GM12874 (cell line): ENCODE results near the gene ZBED4.
A peak's percentile ranks its signal among the peaks of the same experiment; 100 is the strongest.

ENCODE experiments used
- TF ChIP-seq, protein P1 (sequence below): IDR thresholded peaks from 2 replicates; pipeline ENCODE4 v1.5.1; 2011; ENCODE audit warnings: low read depth, mild to moderate bottlenecking, control low read depth, low read length, moderate library complexity; ENCODE audit not compliant: insufficient read depth

The ZBED4 gene

DNA sequence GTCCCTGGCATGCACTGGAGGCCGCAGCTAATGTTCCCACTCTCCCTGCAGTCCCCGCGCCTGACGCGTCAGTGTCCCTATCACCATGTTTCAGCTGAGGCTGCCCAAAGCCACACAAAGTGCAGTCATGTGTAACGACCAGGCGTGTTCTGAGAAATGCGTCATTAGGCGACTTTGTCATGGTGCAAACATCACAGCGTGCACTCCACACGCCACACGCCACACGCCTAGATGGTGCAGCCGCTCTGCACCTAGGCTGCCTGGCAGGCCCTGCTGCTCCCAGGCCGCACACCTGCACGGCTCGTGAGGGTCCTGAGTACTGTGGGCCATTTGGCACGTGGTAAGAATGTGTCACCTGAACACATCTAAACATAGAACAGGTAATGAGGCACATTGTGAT is 67.2 kb downstream of the ZBED4 start:
- TF ChIP-seq, protein P1, sequence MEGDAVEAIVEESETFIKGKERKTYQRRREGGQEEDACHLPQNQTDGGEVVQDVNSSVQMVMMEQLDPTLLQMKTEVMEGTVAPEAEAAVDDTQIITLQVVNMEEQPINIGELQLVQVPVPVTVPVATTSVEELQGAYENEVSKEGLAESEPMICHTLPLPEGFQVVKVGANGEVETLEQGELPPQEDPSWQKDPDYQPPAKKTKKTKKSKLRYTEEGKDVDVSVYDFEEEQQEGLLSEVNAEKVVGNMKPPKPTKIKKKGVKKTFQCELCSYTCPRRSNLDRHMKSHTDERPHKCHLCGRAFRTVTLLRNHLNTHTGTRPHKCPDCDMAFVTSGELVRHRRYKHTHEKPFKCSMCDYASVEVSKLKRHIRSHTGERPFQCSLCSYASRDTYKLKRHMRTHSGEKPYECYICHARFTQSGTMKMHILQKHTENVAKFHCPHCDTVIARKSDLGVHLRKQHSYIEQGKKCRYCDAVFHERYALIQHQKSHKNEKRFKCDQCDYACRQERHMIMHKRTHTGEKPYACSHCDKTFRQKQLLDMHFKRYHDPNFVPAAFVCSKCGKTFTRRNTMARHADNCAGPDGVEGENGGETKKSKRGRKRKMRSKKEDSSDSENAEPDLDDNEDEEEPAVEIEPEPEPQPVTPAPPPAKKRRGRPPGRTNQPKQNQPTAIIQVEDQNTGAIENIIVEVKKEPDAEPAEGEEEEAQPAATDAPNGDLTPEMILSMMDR: no peak

DNA sequence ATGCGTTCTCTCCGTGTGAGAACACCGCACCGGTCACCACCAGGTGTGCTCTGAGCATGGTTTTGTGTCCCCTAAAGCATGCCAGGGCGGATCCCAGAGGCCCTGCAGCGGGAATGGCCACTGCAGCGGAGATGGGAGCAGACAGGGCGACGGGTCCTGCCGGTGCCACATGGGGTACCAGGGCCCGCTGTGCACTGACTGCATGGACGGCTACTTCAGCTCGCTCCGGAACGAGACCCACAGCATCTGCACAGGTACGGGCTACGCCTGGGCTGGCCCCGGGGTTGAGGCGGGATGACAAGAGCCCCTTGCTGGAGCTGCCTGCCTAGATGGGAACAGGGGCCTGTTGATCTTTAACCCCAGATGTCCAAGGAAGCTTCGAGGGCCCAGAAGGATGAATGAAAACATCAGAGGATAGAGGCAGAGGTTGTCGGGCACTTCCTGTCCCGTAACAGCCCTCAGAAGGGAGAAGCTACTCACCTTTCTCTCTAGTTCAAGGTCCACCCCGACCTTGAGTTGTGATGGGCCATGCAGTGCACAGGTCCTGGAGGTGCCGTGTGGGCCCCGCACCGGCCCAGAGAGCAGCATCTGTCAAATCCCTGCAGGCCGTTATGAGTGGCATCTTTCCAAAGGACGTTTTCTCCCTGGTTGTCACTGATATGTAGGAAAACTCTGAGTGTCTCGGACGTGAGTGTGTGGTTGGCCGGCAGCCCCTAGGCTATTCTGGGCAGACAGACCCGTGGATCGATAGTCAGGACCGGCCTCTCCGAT is 68.0 kb downstream of the ZBED4 start:
- TF ChIP-seq, protein P1: no peak

DNA sequence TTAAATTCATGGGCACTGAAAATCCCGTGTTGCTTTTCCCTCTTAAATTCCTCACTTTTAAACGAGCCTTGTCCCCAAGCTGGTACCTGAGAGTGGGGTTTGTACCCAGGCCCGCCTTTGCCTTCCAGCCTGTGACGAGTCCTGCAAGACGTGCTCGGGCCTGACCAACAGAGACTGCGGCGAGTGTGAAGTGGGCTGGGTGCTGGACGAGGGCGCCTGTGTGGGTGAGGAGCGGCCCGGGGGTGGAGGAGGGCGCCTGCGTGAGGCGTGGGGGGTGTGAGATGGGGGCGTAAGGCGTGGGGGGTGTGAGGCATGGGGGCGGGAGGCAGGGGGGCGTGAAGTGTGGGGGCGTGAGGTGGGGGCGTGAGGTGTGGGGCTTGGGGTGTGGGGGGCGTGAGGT is 68.8 kb downstream of the ZBED4 start:
- TF ChIP-seq, protein P1: no peak

DNA sequence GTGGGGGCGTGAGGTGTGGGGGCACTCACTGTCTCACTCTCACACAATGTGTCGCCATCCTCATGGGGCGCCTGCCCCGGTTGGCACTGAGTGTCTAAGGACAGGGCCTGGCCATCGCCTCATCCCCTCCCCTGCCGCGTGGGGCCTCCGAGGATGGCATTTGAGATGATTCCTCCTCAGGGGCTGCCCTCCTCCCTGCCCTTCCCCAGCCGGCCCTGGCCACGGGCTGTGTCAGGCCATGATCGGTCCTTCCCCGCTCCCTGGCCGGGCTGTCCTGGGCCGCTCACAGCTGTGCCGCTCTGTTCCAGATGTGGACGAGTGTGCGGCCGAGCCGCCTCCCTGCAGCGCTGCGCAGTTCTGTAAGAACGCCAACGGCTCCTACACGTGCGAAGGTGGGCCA is 69.3 kb downstream of the ZBED4 start:
- TF ChIP-seq, protein P1: no peak

DNA sequence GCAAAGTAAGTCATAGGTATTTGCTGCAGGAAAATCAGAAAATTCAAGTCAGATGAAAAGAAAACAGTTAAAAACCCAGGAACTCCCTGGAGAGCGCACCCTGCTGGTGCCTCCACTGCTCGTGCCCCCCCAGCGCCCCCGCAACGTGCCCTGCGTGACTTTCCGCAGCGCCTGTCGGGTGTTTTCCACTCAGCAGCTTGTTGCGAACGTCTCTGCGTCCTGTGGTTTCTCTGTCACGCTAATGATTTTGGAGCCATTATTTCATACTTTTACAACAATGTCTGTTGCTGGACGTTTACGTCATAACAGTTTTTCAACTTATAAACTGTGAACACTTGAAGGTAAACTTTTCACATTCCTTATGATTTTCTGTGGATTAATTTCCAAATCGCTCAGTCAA is 69.8 kb downstream of the ZBED4 start:
- TF ChIP-seq, protein P1: peak; percentile 59

DNA sequence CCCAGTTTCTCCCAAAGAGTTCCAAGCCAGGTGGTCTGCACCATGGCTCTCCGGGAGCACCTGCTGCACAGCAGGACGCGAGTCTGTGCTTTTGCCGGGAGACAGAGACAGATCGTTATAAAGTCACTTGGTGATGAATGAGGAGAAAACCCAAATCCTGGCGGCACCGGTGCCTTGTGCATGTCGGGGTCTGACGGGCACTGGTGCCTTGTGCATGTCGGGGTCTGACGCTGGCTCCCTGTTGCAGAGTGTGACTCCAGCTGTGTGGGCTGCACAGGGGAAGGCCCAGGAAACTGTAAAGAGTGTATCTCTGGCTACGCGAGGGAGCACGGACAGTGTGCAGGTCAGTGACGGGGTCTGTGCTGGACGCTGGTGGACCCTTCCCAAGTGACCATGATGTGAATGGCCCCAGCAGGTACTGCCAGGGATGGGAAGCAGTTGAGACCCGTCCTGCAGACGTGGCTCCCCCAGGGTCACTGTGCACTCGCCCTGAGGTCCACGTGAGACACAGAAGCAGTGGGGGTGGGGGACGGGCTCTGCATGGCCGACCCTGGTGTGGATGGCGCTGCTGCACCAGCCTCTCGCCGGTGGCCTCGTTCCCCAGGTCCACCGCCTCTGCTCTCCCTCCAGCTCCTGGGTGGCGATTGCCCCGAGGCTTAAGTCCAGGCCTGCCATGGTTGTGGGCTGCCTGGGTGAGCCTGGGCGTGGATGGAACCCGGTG is 70.6 kb downstream of the ZBED4 start:
- TF ChIP-seq, protein P1: no peak

DNA sequence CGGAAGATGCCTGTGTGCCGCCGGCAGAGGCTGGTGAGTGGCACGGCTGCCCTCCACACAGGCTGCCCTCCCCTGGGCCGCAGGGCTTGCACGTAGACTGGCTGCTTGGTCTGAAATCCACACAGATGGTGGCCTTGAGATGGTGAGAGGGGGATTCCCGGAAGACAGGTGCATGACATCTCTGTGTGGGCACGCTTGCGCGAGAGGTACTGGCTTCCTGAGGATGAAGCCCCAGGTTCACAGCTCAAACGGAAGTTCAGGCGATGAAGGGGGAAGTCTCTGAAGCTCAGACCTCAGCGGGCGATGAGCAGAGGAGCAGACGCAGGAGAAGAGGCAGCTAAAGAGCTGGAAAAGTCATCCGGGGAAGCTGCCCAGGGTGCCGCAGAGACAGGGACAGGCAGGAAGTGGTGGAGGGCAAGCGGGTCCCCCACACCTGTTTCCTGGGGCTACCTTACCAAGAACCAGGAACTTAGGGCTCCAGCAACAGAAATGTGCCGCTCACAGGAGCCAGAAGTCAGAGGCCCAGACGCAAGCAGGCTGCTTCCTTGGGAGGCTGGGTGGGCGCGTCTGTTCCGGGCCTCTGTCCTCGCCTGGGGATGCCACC is 72.0 kb downstream of the ZBED4 start:
- TF ChIP-seq, protein P1: no peak
